NCI-H1436 treated with DMSO at 0.1 percent for 48 hours (cell line): ENCODE measurements around the gene NOC2L.
A peak's percentile ranks its signal among the peaks of the same experiment; 100 is the strongest.
"Not testable (repeated sequence)": the region's sequence is repeated elsewhere in the genome, so short reads cannot be mapped to it uniquely, and the experiment has no call there.

Source experiments
- DNase-seq: peaks from one replicate; lab custom pipeline; 2025; lab: John Stamatoyannopoulos, UW

Gene NOC2L

DNA sequence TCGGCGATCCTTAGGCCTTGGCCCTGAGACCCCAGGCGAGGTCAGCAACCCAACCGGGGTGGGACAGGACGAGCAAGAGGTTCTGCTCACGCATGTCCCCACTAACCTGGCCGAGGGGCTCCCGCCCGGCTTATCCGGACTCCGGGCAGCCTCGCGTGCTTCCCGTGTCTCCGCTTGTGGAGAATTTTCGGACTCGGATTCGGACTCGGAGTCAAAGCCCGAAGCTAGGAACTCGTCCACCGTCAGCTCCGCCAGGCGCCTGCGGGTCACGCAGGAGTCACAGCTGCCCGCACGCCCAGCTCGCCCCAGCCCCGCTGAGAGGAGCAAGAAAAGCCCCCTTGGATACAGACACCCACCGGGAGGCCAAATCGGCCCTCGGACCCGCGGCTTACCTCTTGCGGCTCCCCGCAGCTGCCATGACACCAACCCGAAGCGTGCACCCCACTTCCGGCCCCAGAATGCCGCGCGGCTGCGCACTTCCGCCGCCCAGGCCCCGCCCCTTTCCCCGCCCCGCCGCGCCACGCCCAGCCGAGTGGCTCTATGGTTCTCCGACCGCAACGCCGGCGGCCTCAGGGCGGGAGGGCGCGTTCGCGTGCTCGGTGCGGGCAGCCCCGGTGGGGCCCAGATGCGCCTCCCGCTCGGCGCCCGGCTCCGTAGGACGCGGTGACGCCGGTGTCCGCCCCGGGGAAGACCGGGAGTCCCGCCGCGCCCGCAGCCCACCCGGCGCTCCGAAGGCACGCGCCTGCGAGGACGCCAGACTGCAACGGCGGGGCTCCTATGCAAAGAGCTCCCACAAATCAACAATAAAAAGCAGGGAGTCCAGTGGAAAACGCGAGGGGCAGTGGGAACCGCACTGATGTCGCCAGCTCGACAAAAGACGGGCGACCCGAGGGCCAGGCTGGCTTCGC lies at the start of gene NOC2L:
NOC2L (minus strand) TSS at position 434 of the 908 bp plus-strand sequence; CDS start at position 418, 16 bp downstream.
- no peak for DNase-seq

DNA sequence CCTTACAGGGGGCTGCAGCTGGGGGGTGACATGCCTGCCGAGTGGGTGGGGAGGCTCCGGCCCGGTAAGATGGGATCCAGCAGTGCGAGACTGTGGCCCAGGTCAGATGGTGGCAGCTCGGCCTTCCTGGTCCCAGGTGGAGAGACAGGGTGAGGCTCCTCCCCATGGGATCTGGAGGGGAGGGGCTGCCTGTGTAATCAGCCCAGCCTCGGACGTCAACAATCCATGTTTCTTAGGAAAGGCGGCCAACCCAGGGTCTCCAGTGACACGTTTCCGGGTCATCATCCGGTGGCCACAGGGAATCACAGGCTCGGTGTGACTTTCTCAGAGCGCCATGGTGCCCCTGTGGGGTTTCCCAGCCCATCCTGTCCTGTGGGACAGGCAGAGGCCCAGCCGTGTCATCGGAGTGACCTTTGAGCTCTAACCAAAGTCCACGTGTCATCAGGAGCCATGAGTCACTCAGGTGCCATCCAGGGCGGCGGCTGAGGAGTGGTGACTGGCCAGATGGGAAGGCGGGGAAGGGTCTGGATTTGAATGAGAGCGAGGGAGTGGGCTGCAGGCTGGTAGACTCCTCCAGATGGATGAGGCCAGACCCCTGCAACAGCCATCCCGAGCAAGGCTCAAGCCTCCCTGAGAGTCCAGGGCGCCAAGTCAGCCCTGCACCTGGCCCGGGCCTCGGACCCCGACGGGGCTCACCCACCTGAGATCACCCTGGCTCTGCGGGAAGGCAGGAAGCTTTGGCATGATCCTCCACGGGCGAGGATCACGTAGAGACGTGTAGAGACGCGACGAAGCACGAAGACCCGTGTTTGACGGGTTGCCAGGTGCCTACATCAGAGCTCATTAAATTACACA lies 47.5 kb upstream of the NOC2L start:
- DNase-seq = no peak

DNA sequence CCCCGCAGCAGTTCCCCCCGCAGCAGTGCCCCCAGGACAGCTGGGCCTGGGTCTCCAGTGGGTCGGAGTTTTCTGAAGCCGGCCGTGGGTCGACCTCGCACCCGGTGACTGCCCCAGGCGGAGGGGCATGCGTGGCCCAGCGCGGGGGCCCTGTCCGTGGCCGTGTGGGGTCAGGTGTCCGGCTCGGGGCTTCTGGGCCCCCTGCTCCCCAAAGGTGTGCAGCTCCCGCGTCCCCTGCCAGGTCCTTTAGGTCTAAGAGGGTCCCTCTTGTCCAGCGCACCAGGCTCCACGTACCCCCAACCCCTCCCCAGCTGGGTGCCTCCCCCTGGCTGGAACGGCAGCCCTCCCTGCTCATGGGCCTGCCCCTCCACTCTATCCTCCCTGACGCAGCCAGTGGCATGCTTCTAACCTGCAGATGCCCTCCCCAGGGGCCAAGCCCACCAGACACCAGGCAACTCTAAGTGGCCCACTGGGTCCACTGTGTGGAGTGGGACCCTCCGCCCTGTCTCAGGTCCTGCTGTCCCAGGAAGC lies 46.8 kb upstream of the NOC2L start:
- DNase-seq = no peak

DNA sequence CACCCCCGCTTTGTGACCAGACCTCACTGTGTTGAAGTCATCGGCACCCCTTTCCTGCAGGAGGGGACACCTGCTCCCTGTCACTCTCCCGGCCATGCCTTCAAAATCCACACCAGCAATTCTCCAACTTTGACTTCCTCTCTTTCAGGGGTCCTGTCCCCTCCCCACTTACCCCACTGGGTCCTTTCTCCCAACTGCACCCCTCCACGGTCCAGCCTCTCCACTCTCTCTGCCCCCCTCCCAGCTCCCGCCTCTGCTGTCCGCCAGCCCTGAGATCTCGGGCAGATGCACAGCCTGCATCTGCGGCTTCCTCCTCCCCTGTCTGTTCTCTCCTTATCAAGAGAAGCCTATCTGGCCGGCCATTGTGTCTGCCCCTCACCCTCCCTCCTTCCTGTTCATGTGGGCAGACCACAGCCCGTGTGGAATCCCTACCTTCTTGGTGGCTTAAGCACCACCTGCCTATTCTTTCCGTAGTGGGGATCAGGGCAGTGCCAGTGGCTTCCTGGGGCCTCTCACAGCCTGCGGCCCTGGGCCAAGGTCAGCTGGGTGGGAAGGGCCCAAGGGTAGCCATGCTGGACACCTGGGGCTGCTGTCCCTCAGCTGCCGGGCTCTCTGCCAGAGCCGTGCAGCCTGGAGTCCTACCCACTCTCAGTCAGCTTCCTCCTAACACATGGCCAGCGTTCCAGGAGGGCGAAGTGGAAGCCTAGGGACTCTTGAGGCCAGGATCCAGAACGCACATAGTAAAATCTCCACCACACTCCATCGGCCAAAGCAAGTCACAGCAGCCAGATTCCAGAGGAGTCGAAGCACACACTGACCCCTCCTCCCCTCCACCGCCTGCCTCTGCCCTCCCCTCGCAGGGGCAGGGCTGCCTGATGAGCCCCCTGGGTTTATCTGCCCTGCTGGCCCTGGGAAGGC lies 46.0 kb upstream of the NOC2L start:
- no peak for DNase-seq

DNA sequence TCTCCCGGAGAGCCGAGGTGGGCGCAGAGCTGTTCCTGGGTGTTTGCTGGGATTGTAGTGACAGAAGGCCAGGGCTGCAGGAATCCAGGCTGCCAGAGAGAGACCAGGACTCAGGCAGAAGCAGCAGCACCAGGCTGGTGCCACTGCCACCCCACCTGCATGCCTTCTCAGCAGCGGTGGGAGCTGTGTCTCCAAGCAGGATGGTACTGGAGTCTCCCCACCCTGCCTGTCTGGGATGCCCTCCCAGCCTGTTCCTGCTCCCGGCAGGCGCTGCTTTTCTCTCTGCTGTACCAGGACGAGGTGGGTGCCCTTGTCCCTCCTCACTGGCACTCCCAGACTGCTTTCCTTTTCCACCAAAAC lies 45.3 kb upstream of the NOC2L start:
- no peak for DNase-seq

DNA sequence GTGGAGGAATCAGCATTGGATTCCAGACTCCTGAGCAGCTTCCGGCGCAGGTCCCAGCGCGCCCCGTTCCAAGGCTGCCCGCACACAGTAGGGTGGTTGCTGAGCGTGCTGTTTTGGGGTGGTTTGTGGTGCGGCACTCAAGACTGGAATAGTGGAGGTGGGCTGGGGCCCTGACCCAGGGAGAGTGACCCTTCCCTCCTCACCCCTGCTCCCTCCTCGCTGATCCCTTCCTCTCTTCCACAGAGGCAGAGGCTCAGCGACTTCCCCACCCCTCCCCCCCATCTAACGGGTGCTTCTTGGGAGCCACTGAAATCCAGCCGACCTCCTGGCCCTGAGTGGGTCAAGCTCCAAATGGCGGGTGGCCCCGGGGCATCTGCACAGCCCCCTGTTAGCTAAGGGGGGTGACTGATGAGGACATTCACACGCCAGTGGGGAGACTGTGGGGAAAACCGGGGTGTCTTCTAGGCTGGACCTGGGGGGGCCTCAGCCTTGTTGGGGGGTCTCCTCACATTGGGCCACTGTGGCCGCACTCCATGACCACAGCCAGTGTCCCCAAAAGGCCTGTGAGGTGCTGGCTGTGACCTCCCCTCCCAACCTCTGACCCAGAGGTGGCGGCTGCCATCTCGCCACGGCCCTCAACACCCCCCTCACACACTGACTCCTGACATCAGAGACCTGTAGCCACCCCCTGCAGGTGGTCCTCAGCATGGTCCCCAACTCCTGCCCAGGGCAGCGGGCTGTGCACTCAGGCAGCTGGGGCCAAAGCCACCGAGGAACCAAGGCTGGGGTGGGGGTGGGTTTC lies 44.8 kb upstream of the NOC2L start:
- DNase-seq = no peak

DNA sequence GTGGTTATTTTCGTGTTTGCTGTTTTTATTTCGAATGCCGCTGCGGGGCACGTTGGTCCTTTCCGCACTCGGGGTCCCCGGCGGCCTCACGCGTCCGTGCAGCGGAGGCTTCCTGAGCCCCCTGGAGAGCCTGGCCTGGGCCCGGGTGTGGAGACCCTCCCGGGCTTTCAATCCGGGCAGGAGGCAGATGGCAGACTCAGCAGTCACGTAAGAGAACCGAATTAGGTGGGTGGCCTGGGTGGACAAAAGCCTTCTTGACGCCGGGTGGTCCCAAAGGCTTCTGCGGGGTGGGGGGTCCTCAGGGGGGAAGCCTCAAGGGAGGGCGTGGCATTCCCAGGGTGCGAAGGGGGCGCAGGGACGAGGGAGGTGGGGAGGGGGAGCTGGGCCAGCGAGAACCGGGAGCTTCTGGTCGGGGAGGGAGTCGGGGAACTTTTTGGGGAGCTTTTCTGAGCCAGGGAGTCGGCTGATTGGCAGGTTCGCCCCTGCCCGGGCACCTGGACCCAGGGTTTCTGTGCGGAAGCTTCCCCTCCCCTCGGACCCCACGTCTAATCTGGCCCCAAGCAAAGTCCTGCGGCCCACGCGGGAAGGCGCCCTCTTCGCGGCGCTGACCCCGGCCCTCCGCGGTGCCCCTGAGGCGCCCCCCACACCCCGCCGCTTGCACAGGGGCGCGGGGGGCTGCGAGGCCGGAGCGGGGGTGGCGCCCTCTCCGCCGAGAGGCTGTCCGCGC lies 42.2 kb upstream of the NOC2L start:
- DNase-seq = no peak

DNA sequence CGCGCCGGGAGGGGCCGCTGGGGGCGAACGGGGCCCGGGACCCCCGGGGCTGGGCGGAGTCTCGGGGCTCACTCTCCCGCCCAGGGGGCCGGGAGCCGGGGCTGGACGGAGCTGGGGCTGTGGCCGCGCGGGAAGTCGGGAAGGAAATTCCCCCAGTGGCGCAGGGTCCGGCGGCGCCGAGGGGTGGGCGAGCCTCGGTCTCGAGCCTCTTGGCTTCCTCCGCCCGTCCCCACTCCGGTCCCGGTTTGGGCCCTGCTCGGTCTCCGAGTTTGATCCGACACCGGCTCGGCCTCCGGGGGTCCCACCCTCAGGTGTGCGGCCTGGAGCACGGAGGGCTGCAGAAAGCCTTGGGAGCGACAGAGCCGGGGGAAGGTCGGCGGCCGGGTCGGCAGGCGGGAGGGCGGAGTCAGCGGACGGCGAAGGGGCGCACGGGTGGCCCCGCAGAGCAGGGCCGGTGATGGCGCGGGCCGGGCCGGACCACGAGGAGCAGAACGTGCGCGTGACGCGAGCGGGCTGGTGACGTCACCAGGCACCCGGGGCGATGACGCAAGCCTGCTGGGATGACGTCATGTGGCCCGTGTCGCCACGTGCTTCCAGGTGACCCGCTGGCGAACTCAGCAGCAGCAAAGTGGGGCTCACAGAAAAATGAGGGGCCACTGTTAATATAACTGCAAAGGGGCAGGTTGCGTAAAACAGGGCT lies 41.5 kb upstream of the NOC2L start:
- no peak for DNase-seq

DNA sequence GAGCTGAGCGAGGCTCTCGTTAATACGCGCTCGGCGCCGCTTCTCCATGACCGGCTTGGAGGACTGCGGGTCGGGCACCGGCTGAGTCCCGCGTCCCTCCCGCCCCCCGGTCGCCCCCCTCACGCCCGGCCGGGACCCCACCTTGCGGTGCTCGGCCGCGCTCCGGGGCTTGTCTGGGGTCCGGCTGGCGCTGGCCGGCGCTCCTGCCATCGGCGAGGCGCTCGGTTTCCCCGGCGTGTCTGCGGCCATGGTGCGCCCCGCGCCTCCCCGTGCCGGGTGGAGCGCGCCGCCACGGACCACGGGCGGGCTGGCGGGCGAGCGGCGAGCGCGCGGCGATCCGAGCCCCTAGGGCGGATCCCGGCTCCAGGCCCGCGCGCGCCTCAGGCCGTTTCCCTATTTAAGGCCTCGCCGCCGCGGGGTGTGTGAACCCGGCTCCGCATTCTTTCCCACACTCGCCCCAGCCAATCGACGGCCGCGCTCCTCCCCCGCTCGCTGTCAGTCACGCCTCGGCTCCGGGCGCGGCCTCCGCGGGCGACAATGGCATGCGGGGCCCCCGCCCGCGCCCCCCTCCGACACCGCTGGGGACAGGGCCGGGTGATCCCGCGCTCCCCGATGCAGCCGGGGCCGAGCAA lies 40.8 kb upstream of the NOC2L start, which contains the start of gene HES4:
HES4 (minus strand) TSS at position 373 of the 632 bp plus-strand sequence; CDS start at position 249, 124 bp downstream.
- peak; percentile 51 for DNase-seq

DNA sequence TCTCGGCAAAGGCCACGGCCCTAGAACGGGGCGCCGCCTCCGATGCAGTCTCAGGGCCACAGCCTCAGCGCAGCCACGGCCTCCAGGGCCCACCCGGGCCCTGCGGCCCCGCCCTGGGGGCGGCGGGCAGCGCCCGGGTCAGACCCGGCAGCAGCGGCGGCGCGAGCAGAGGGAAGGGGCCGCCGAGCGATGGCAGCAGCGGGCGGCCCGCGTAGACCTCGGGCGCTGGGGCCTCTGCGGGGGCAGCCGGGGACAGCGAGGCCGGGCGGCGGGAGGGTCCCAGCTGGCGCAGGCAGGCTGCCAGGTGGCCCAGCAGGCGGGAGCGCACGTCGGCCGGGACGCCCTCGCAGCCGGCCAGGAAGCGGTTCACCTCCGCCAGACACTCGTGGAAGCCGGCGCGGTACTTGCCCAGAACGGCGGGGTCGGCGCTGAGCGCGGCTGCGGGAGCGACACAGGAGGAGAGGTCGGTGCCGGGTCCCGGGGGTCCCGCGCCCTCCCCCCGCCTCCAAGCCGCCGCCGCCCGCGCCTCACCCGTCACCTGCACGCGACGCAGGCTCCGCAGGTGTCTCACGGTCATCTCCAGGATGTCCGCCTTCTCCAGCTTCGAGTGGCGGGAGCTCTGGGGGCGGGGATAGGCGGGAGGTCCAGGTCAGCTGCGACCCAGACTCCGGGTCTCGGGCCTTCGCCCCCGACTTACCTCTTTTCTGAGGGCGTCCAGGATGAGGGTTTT lies 40.1 kb upstream of the NOC2L start:
- no peak for DNase-seq

DNA sequence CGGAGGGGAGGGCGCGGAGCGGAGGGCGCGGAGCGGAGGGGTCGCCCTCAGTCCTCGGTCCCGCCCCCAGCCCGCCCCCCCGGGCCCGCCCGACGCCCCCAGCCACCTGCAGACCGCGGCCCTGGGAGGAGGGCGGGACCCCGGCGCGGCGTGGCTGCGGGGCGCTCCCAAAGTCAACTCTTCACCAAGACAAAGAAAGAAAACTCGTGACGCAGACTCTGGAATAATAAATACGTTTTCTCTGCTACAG lies 39.6 kb upstream of the NOC2L start:
- no peak for DNase-seq

DNA sequence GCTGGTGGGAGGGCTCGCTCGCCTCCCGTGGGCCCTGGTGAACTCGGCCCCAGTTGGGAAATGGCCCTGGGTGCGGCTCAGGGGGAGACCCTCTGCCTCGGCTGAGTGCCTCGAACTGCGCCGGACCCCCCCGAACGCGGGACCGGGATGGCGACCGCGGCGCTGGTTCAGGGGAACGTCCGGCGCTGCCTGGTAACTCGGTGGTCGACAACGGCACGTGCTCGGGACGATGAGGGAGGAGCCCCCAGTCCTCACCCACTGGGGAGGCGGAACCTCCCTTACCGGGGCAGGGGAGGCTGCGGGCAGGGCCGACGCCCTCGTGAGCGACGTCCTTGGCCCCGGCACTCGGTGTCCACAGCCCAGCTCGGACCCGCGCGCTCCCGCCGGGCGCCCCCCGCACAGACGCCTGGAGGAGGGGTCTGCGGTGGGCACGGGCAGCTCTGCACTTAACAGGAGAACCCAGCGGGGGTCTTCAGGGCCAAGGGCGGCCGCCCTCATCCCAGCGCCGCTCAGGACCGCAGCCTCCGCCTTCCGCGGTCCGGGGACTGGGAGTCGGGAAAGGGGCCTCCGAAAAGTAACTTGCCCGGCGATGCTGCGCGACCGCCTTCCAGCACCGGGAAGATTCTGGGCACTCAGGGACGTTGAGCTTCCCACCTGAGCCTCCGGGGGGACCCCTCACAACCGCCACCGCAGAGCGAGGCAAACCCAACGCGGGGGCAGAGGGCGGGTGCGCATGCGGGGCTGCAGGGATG lies 39.1 kb upstream of the NOC2L start:
- no peak for DNase-seq

DNA sequence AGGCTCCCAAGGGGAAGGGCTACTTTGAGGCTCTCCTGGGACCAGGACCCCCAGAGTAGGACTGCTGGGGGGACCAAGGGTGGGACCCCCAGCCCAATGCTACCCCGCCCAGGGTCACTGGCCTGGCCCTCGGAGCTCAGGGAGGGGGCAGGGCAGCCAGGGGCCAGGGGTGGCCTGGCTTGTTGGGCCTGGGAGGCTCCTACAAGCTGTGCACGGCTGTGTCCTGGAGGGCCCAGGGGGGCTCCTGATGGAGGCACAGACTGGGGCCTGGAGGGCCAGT lies 38.6 kb upstream of the NOC2L start:
- no peak for DNase-seq

DNA sequence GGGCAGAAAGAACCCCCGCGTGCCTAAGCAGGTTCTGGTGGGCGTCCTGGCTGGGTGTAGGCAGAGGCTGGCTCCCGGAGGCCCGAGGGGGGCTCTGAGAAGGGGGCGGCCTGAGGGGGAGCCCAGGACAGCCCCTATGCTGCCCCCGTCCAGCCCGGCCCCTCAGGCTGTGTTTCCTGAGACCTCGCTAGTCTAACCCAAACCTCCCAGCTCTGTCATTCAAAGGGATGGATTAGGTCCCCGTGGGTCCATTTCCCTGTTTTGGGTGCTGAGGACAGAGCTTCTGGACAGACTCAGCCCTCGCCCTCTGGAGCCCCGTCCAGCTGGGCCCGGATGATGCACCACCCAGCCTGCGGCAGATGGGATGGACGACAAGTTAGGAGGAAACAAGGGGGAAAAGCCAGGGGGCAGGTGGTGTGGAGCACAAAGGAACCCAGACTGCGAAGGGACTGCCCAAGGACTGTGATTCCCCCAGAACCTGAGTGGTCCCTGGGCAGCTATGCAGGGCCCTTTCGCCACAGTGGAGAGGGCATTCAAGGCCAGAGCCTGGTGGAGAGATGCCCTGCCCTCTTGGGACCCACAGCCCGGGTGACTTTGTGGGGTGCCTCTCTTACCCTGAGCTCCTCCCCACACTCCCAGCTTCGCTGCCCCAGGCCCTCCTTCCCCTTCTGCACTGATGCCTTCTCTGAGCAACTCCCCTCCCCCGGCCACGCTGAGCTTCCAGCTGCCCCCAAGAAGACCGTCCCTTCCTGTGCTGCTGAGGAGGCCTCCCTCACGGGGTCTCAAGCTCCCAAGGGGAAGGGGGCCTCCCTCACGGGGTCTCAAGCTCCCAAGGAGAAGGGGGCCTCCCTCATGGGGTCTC lies 38.0 kb upstream of the NOC2L start:
- DNase-seq = no peak

DNA sequence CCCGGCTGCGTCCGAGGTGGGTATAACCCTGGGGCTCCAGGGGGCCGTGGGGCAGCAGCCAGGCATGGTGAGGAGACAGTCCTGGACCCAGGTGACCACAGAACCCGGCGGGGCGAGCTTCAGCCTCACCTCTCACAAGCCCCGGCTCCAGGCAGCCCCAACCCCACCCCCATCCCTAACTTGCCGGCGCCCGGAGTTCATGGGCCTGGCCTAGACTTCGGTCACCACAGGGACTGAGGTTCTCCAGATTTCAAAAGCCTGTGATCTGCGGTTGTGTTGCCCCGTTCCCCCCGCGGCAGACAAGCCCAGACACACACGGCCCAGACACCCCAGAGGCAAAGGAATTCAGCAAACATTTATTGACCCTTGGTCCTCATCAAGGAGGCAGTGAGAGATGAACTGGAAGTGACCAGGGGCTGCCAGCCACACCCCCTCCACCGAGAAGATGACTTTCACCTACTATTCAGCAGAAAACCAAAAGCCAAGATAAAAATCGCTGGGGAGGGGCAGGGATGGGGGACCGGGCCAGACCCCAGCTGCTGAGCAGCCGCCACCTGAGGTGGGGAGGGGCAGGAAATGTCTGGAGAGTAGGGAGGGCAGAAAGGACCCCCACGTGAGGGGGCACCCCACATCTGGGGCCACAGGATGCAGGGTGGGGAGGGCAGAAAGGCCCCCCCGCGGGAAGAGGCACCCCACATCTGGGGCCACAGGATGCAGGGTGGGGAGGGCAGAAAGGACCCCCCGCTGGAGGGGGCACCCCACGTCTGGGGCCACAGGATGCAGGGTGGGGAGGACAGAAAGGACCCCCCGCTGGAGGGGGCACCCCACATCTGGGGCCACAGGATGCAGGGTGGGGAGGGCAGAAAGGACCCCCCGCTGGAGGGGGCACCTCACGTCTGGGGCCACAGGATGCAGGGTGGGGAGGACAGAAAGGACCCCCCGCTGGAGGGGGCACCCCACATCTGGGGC lies 36.9 kb upstream of the NOC2L start:
- DNase-seq = no peak

DNA sequence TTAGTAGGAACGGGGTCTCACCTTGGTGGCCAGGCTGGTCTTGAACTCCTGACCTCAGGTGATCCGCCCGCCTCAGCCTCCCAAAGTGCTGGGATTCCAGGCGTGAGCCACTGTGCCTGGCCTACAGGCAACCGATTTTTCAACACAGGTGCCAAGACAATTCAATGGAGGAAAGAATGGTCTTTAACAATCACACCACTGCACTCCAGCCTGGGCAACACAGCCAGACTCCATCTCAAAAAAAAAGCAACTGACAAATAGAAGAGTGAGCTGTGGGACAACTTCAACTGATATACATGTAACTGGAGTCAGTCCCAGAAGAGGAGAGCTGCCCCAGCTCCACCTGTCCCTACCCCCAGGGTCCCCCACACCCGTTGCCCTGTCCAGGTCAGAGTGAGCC lies 35.5 kb upstream of the NOC2L start:
- DNase-seq = not testable (repeated sequence)
